Nucleus accumbens (tissue), 56 donors: ENCODE data around the gene ECE2.
A peak's percentile ranks its signal among the peaks of the same experiment; 100 is the strongest.

Source experiments
- DNase-seq, 56 donors: peaks; one replicate each; lab custom pipeline; 2025; lab: John Stamatoyannopoulos, UW

ECE2 gene

GRCh38 chr3:184333700-184334099 lies 57.9 kb downstream of the ECE2 start:
- no peak for DNase-seq

- no peak for DNase-seq
Measured at GRCh38 chr3:184334470-184335158, 58.8 kb downstream of the ECE2 start.

GRCh38 chr3:184335291-184335660 lies 59.5 kb downstream of the ECE2 start:
- no peak for DNase-seq

GRCh38 chr3:184335661-184336546 lies 60.1 kb downstream of the ECE2 start:
- DNase-seq, result peak; percentile 8 to 93 (median 83)

GRCh38 chr3:184336547-184337398 lies 61.0 kb downstream of the ECE2 start:
- peak in 43 of 56 donors; percentile 18 to 79 (median 53) for DNase-seq

- DNase-seq, result peak in 49 of 56 donors; percentile 20 to 84 (median 57)
Measured at GRCh38 chr3:184337399-184337714, 61.5 kb downstream of the ECE2 start, which contains the start of gene FAM131A. FAM131A (plus strand) TSS chr3:184337600; CDS start chr3:184337631, 31 bp downstream.

GRCh38 chr3:184337981-184338380 lies 62.2 kb downstream of the ECE2 start:
- peak in 1 of 56 donors; percentile 38 for DNase-seq

GRCh38 chr3:184338511-184338945 lies 62.7 kb downstream of the ECE2 start:
- DNase-seq, result peak in 55 of 56 donors; percentile 26 to 94 (median 79)

- DNase-seq, result peak in 4 of 56 donors; percentile 29 to 56 (median 44)
Measured at GRCh38 chr3:184339001-184339400, 63.2 kb downstream of the ECE2 start.

GRCh38 chr3:184339451-184340135 lies 63.8 kb downstream of the ECE2 start:
- DNase-seq, result peak in 6 of 56 donors; percentile 17 to 56 (median 28)

- DNase-seq, result no peak
Measured at GRCh38 chr3:184341925-184342324, 66.1 kb downstream of the ECE2 start.
